HepG2 (cell line): ENCODE data around the gene CEBPB. TPM values are rescaled to one million over a fixed set of nuclear protein-coding genes. Genes with fewer than 3 reads are reported as not detected.

Experiments
- AHR ChIP-seq: IDR thresholded peaks from 2 replicates; pipeline ENCODE4 v1.6.1; 2018; ENCODE audit warnings: missing genetic modification reagents, missing compliant biosample characterization
- CCDC6 ChIP-seq: sonication (generic); formaldehyde crosslinking; IDR thresholded peaks from 2 replicates; pipeline ENCODE4 v1.8.1; 2022; ENCODE audit warnings: mild to moderate bottlenecking, missing genetic modification reagents, moderate library complexity
- CREB3 ChIP-seq: sonication (generic); formaldehyde crosslinking; IDR thresholded peaks from 2 replicates; pipeline ENCODE4 v1.5.0; 2020; ENCODE audit warnings: missing genetic modification reagents
- CREM ChIP-seq, 2 experiments: sonication (generic) in 1 of 2; formaldehyde crosslinking in 1 of 2; IDR thresholded peaks; 2 replicates each; pipeline versions ENCODE4 v1.4.0 to v1.6.1; 2016 to 2020; ENCODE audit warnings: antibody characterized with exemption in 1 of 2, mild to moderate bottlenecking in 1 of 2, missing genetic modification reagents in 1 of 2
- FLYWCH1 ChIP-seq: sonication (generic); formaldehyde crosslinking; IDR thresholded peaks from 2 replicates; pipeline ENCODE4 v1.8.1; 2023; ENCODE audit warnings: mild to moderate bottlenecking, missing genetic modification reagents
- FOXJ3 ChIP-seq: sonication (generic); formaldehyde crosslinking; IDR thresholded peaks from 2 replicates; pipeline ENCODE4 v1.4.0; 2020; ENCODE audit warnings: missing genetic modification reagents, mild to moderate bottlenecking, borderline replicate concordance
- FUBP1 ChIP-seq: sonication (generic); formaldehyde crosslinking; IDR thresholded peaks from 2 replicates; pipeline ENCODE4 v1.5.1; 2020; ENCODE audit warnings: missing genetic modification reagents, mild to moderate bottlenecking, borderline replicate concordance
- GRHL1 ChIP-seq: sonication (generic); formaldehyde crosslinking; conservative IDR thresholded peaks from 2 replicates; pipeline ENCODE4 v1.8.0; 2022; ENCODE audit warnings: missing genetic modification reagents
- IKZF5 ChIP-seq: IDR thresholded peaks from 2 replicates; pipeline ENCODE4 v1.6.1; 2018; ENCODE audit warnings: missing genetic modification reagents, mild to moderate bottlenecking, missing compliant biosample characterization
- MEIS1 ChIP-seq: sonication (generic); formaldehyde crosslinking; IDR thresholded peaks from 2 replicates; pipeline ENCODE4 v1.9.0; 2021; ENCODE audit warnings: mild to moderate bottlenecking, missing genetic modification reagents, moderate library complexity, borderline replicate concordance
- NONO ChIP-seq, 2 experiments: fragments of 450-650 bp in 1 of 2; sonication (generic) in 1 of 2; formaldehyde crosslinking in 1 of 2; IDR thresholded peaks in 1 of 2; conservative IDR thresholded peaks in 1 of 2; 2 replicates each; pipeline versions ENCODE4 v1.6.1 to v1.8.0; 2017 to 2022; ENCODE audit warnings: mild to moderate bottlenecking in 1 of 2, missing genetic modification reagents in 1 of 2, moderate library complexity in 1 of 2
- RXRB ChIP-seq: IDR thresholded peaks from 2 replicates; pipeline ENCODE4 v1.6.1; 2016; ENCODE audit warnings: borderline replicate concordance, missing genetic modification reagents, missing compliant biosample characterization
- ZKSCAN1 ChIP-seq: fragments of 150-350 bp; IDR thresholded peaks from 2 replicates; pipeline ENCODE4 v1.6.1; 2014; ENCODE audit warnings: low read length
- ZMAT3 ChIP-seq: sonication (generic); formaldehyde crosslinking; conservative IDR thresholded peaks from 2 replicates; pipeline ENCODE4 v1.7.0; 2021; ENCODE audit warnings: missing genetic modification reagents
- ZNF550 ChIP-seq: sonication (generic); formaldehyde crosslinking; IDR thresholded peaks from 2 replicates; pipeline ENCODE4 v1.4.0; 2020; ENCODE audit warnings: mild to moderate bottlenecking, missing genetic modification reagents, borderline replicate concordance
- ZNF609 ChIP-seq: sonication (generic); formaldehyde crosslinking; IDR thresholded peaks from 2 replicates; pipeline ENCODE4 v1.4.0; 2020; ENCODE audit warnings: mild to moderate bottlenecking, missing genetic modification reagents, borderline replicate concordance
- ZNF670 ChIP-seq: sonication (generic); formaldehyde crosslinking; IDR thresholded peaks from 2 replicates; pipeline ENCODE4 v1.8.0; 2022; ENCODE audit warnings: mild to moderate bottlenecking, missing genetic modification reagents, borderline replicate concordance
- ZNF788 ChIP-seq: sonication (generic); formaldehyde crosslinking; IDR thresholded peaks from 2 replicates; pipeline ENCODE4 v1.5.0; 2020; ENCODE audit warnings: mild to moderate bottlenecking, missing genetic modification reagents, borderline replicate concordance
- polyA plus RNA-seq, 8 experiments: library from polyadenylated mRNA; depleted of rRNA in 3 of 8; stranded (reverse) in 7 of 8; unstranded in 1 of 8; fragments of >200 nt; fragmentation: Illumina TruSeq in 4 of 8; extraction: Trizol in 4 of 8; gene quantifications; 2 replicates each; pipeline versions ENCODE4 v1.2.1 to v1.2.3, GENCODE V29; 2011 to 2016; ENCODE audit warnings: low read depth in 4 of 8, missing spikeins in 1 of 8, mixed read lengths in 1 of 8; ENCODE audit not compliant: insufficient read depth in 1 of 8
- total RNA-seq, 5 experiments: library from RNA; depleted of rRNA; stranded (reverse); fragments of >200 nt; fragmentation: Illumina TruSeq; extraction: Trizol; gene quantifications; 2 replicates each; pipeline ENCODE4 v1.2.3, GENCODE V29; 2016; ENCODE audit warnings: low read depth in 1 of 5

CEBPB gene
- total and polyA plus RNA-seq, 2 of the 13 experiments (the other 11 are each of a cell fraction or from before 2014, with no cell fraction given), result 18.5 to 28.2 TPM

GRCh38 chr20:50189681-50190250 is 864 bp upstream of the CEBPB start (continued):
- TF ChIP-seq ZNF609 (CRISPR knock-in tag) (no peak), CREB3 (CRISPR knock-in tag) (peak; percentile 66; the same call in 1 of the 2 replicates), ZNF788 (CRISPR knock-in tag) (no peak), ZNF670 (peak; percentile 85), RXRB (CRISPR knock-in tag) (no peak), FUBP1 (CRISPR knock-in tag) (no peak), AHR (CRISPR knock-in tag) (no peak), FOXJ3 (CRISPR knock-in tag) (no peak; the same call in 1 of the 2 replicates), FLYWCH1 (no peak), NONO (IDR thresholded peaks at IDR 0.05) (no peak), NONO (CRISPR knock-in tag; conservative IDR thresholded peaks at IDR 0.05) (peak; percentile 11; the same call in 1 of the 2 replicates), CCDC6 (CRISPR knock-in tag) (no peak), IKZF5 (CRISPR knock-in tag) (no peak), ZKSCAN1 (peak; percentile 73; the same call in 1 of the 2 replicates), MEIS1 (CRISPR knock-in tag) (0 out of 2 replicates have a peak, but pooled peaks have one; percentile 49), CREM (IDR thresholded peaks at IDR 0.05) (no peak), CREM (CRISPR knock-in tag; IDR thresholded peaks at IDR 0.05) (no peak), ZNF550 (CRISPR knock-in tag) (no peak), ZMAT3 (CRISPR knock-in tag) (no peak), GRHL1 (no peak)
